ENCODE data around the gene FGFR2.
"Not testable (repeated sequence)": the region's sequence is repeated elsewhere in the genome, so short reads cannot be mapped to it uniquely, and the experiment has no call there.

Gene FGFR2

DNA sequence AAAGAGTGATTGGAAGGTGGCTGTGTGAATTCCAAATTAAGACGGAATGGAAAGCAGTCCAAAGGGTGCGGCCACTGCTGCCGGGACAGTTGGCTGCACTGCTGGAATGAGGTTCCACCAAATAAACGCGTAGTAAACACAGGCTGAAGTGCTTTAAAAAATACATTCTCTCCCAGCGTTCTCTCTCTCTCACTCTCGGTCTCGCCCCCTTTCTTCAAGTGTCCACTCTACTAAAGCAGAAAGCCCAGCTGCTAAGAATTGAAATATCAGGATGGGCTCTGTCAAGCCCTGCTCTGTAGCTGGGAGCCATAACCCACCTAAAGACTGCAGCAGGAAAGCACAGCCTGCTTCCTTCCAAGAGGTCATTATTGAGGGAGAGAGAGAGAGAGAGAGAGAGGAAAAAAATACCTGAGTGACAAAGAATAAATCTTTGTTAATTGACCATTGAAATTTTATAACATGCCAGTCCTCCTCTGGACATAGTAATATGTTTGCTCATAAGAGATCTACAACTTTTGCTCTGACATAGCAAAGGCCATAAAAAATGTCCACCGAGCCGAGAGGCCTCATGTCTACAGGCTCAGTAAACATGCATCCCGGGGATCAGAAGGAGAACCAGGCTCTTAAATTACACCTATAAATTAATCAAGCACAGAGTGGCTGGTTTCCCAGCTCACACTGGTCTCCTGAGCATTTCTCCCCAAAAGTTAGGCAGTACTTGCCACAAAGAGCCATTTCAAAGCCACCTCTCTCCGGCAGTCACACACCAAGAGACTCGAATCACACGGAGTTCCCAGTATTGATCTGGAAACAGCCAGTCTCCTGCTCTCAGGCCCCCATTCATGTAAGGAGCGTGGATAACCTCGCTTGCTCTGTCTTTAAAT is 72.8 kb downstream of the FGFR2 start:
- DNase-seq = peak in 8 of 56 donors; percentile 32 to 72 (median 44)

GRCh38 chr10:121524157-121524817 is 74.0 kb downstream of the FGFR2 start:
- peak in 8 of 56 donors; percentile 27 to 59 (median 40) for DNase-seq

DNA sequence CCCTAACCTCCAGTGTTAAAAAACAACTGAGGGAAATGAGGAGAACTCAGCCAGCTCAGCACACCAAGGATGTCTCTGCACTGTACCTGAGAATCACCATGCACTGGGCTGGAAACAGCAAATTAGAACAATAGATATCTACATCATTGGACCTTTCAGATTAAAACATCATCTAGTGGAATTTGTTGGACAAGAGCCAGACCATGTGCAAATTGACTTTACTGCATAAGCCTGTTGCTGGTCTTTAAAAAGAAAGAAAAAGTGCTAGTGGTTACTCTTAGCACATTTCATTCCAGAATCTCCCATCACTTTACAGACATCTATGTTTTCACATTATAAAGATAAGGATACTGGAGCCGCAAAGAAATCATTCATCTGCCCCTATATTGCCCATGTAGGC is 75.4 kb downstream of the FGFR2 start:
- DNase-seq = no peak

DNA sequence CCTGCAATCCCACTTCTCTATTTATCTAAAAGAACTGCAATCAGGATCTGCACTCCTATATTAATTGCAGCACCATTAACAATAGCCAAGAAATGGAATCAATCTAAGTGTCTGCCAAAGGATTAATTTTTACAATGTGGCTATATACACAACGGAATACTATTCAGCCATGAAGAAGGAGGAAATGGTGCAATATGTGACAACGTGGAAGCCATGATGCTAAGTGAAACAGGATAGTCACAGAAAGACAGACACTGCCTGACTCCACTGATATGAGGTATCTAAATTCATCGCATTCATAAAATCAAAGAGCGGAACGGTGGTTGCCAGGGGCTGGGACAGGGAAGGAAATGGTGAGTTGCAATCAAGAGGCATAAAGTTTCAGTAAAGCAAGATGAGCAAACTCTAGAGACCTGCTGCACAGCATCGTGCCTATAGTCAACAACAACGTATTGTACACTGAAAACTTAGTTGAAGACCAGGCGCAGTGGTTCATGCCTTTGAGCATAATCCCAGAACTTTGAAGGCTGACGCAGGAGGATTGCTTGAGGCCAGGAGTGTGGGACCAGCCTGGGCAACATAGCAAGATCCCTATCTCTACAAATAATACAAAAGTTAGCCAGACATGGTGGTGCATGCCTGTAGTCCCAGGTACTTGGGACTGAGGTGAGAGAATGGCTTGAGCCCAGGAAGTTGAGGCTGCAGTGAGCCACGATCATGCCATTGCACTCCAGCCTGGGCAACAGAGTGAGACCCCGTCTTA is 76.3 kb downstream of the FGFR2 start:
- DNase-seq = no peak

DNA sequence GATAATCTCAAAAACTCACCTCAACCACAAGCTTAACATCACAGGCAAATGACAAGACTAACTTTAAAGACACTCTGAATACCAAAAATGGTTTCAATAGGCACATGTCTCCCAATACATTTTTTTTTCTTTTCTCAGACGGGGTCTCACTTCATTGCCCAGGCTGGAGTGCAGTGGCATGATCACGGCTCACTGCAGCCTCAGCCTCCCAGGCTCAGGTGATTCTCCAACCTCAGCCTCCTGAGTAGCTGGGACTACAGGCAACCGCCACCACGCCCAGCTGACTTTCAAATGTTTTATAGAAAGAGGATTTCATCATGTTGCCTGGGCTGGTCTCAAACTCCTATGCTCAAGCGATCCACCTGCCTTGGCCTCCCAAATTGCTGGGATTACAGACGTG is 77.7 kb downstream of the FGFR2 start:
- DNase-seq = not testable (repeated sequence)

DNA sequence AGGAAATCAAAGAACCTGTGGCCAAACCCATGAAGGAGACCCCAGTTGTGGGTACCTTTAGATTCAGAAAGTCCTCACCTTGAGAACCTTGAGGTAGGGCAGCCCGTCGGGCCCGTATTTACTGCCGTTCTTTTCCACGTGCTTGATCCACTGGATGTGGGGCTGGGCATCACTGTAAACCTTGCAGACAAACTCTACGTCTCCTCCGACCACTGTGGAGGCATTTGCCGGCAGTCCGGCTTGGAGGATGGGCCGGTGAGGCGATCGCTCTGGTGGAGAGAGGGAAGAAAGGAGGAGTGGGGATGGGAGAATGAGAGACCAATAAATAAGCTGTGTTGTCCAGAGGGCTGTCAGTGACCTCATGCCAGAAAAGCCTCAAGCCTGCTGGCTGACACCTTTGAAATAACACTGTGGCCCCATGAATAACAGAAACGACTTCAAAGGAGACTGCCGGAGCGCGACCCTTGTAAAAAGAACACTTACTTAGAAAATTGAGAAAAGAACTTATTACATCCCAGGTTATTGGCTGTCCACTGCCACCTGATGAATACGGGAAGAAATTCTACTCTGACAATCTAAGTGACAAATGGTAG is 78.2 kb downstream of the FGFR2 start:
- no peak for DNase-seq

DNA sequence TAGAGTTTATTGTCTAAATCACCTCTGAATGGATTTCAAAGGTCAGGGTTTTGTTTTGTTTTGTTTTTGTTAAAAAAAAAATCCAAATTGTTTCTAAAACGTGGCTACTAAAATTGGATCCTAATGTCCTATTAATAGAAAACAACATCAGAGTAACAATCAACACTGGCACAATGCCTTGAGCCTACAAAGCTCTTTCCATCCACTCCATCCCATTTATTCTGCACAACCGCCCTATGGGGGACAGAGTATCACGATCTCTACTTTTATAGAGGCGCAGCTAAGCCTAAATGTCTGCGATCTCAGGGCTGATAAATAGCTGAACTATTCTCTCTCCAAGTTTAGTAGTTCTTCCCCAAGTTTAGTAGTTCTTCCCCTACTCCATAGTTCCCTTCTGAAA is 78.8 kb downstream of the FGFR2 start:
- DNase-seq = no peak

- DNase-seq = no peak
These were observed 79.9 kb downstream of the FGFR2 start for GRCh38 chr10:121518333-121518732.

- DNase-seq = no peak
These were observed 82.0 kb downstream of the FGFR2 start for GRCh38 chr10:121516093-121516865.

DNA sequence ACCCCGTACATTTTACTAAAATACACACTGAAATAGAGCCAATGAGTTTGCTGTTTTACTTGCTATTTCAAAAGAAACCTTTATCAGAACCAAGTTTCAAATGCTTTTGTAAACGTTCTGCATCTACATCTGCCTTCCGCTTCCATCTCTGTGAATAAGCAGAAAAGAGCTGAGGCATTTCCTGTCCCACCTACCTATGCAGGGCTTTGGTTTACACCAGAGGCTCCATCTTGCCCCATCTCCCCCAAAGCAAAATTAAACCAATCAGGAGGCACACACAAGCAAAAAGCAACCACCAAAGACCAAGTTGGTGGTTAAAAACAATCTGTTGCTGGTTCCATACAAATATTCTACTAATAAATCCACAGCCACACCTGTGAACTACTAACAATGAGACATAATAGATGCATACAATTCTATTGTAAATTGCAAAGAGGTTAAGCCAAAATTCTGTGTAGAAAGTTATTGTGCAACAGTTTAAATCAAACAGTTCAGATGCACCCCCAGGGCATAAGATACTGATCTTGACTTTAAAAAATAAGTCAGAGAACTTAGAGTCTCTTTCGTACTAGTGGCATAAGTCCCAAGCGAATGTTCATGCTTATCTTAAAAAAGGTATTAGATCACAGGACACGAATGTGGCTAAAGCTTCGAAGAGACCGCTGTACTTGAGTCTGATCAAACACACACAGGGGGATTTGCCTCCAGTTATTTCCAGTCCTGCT is 83.9 kb downstream of the FGFR2 start:
- no peak for DNase-seq

DNA sequence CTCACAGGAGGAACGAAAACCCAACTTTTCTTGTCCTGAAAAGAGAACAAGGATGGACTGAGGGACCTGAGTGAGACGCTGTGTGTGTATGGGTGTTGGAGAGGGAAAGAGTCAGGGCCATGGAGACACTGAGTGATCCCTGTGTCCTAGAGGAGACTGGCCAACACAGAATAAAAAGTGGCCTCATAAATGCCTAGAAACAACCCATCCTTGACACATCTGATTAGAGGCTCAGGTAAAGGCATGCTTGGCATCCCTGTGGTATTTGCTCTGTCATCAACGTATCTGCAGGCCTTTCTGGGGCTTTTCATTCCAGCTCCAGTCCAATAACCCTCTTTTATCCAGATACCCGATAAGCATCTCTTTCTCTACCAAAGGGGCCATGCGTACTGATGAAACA is 86.3 kb downstream of the FGFR2 start:
- no peak for DNase-seq

GRCh38 chr10:121511460-121511859 is 86.8 kb downstream of the FGFR2 start:
- DNase-seq = no peak

DNA sequence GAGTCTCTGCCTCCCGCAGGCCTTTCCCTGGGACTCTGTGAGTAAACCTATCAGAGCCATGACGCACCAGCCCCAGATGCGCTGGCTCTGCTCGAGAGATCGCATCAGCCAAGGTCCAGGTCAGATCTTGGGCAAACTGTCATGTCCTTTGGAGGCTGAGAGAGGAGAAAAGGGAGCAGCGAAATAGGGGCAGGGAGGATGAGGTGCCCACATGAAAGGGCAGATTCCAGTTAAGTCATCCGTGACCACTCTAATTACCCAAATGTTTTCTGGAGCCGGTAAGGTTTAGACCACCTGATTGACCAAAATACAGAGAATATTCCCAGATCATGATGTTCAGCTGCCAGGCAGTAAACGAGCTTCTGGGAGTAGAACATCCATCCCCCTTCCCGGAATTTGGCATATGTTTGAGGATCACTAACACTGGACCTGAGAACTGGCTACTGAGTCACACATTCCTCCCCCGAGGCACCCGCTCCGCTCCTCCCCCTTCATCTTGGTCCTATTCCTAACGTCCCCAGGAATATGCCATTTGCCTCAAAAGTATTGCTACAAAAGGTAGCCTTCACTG is 88.0 kb downstream of the FGFR2 start:
- DNase-seq = peak in 2 of 56 donors; percentile 22 to 25

DNA sequence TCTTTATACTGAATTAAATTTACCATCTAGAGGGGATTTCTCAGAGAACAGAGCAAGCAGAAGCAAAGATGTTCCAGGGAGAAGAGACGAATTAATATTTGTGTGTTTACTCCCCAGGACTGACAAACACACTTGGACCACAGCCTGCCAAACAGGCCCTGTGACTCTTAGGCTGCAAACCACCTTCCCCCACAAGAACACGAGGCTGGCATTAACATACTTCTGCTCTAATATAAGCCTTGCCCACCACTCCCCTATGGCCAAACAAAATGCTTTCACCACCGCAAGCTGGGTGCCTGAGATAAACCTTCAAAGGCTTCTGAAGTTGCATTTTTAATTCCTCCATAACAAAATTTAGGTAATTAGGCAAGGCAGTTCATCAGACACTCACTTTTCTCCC is 88.4 kb downstream of the FGFR2 start:
- DNase-seq = no peak

DNA sequence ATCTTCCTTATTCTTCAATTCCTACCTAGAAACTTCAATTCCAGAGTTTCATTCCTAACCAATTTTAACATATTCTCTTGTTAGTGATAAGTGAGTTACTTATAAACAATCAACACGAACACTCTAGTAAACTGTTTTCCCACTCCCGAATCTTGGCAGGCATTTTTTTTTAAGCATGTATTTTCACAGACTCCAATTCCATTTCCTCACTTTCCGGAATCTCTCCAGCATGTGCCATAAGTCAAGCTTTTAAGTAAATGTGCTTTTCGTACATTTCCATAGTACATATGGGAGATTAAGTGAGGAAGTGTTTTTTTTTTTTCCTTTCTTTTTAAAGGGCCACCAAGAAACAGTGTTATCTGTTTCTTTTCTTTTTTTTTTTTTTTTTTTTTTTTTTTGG is 89.1 kb downstream of the FGFR2 start:
- no peak for DNase-seq

- no peak for DNase-seq
These were observed 94.6 kb downstream of the FGFR2 start for GRCh38 chr10:121503587-121504051.

- no peak for DNase-seq
These were observed 96.4 kb downstream of the FGFR2 start for GRCh38 chr10:121501796-121502195.

- DNase-seq = no peak
These were observed 97.4 kb downstream of the FGFR2 start for GRCh38 chr10:121500701-121501332.

Measured in amygdala (tissue), 56 donors.